Common myeloid progenitor, CD34-positive (primary cell): ENCODE measurements around the gene DGKG.
A peak's percentile ranks its signal among the peaks of the same experiment; 100 is the strongest.

Experiments used
- CTCF ChIA-PET: fragments of 350-600 bp; sonication (Branson Sonifier 250); formaldehyde crosslinking; loops from one replicate; lab custom pipeline; 2021; ENCODE audit warnings: antibody characterized with exemption; lab: Charles Lee
- POLR2A ChIA-PET: fragments of 350-600 bp; sonication (Branson Sonifier 250); formaldehyde crosslinking; loops from one replicate; lab custom pipeline; 2021; ENCODE audit warnings: antibody characterized with exemption; lab: Charles Lee
- DNase-seq, 3 donors: peaks; one replicate each; pipeline versions ENCODE4 v3.0.0 to v3.0.0-alpha.2; 2013
- H3K27ac ChIP-seq, 2 experiments: 1 replicate in 1 of 2; 2 replicates in 1 of 2; pipeline ENCODE4 v1.7.0; 2013; ENCODE audit warnings: inconsistent platforms in 2 of 2, low read length in 2 of 2, mild to moderate bottlenecking in 2 of 2, low read depth in 1 of 2, moderate library complexity in 1 of 2; ENCODE audit not compliant: severe bottlenecking in 2 of 2, insufficient read depth in 1 of 2, poor library complexity in 1 of 2
- H3K27me3 ChIP-seq, 5 experiments: replicated peaks in 2 of 5; 1 replicate in 3 of 5; 2 replicates in 2 of 5; pipeline versions ENCODE4 v1.6.1 to v1.7.0; 2013; ENCODE audit warnings: low read length in 4 of 5, mild to moderate bottlenecking in 2 of 5, moderate library complexity in 2 of 5, inconsistent platforms in 1 of 5; ENCODE audit not compliant: insufficient read depth in 5 of 5, control insufficient read depth in 4 of 5
- H3K36me3 ChIP-seq, 4 experiments: 1 replicate in 2 of 4; 2 replicates in 2 of 4; pipeline versions ENCODE4 v1.6.1 to v1.7.0; 2013; ENCODE audit warnings: low read length in 3 of 4, control low read depth in 1 of 4, mild to moderate bottlenecking in 1 of 4; ENCODE audit not compliant: control insufficient read depth in 4 of 4, insufficient read depth in 4 of 4
- H3K4me1 ChIP-seq, 4 experiments: 1 replicate in 3 of 4; 2 replicates in 1 of 4; pipeline versions ENCODE4 v1.6.1 to v1.7.1; 2013; ENCODE audit warnings: low read length in 3 of 4, mild to moderate bottlenecking in 3 of 4, control low read depth in 1 of 4, inconsistent platforms in 1 of 4, moderate library complexity in 1 of 4; ENCODE audit not compliant: control insufficient read depth in 4 of 4, insufficient read depth in 4 of 4; ENCODE audit errors: control extremely low read depth in 1 of 4
- H3K4me3 ChIP-seq, 7 experiments: 1 replicate in 4 of 7; 2 replicates in 3 of 7; pipeline versions ENCODE4 v1.5.1 to v1.7.0; 2013; ENCODE audit warnings: mild to moderate bottlenecking in 7 of 7, low read length in 6 of 7, moderate library complexity in 6 of 7, inconsistent platforms in 2 of 7, low read depth in 2 of 7, control low read depth in 1 of 7; ENCODE audit not compliant: insufficient read depth in 4 of 7, control insufficient read depth in 1 of 7; ENCODE audit errors: extremely low read depth in 1 of 7
- H3K9me3 ChIP-seq, 5 experiments: 1 replicate in 4 of 5; 2 replicates in 1 of 5; pipeline versions ENCODE4 v1.6.1 to v1.7.1; 2013; ENCODE audit warnings: low read length in 4 of 5, mild to moderate bottlenecking in 2 of 5, inconsistent platforms in 1 of 5, low read depth in 1 of 5, moderate library complexity in 1 of 5; ENCODE audit not compliant: control insufficient read depth in 4 of 5, insufficient read depth in 2 of 5; ENCODE audit errors: control extremely low read depth in 1 of 5
- WGBS: methylation state at CpG from one replicate; pipeline ENCODE4 v1.1.5; 2013; ENCODE audit not compliant: insufficient coverage; 5-methylcytosine and 5-hydroxymethylcytosine counted together

Gene DGKG

GRCh38 chr3:186218421-186218820 is 143.6 kb downstream of the DGKG start:
- Histone ChIP-seq H3K36me3 (no peaks in the 10 kb centered on the region), H3K4me1 (peaks cover 0 to 5% (median 0%) of the 10 kb centered on the region in 4 experiments), H3K9me3 (no peaks in the 10 kb centered on the region), H3K27me3 (peaks cover 0 to 3% (median 0%) of the 10 kb centered on the region in 5 experiments), H3K27ac (no peak overlapping the region), H3K4me3 (no peak overlapping the region)
- ChIA-PET POLR2A (no interaction called here), CTCF (interaction anchor here (1.2 to 2.0 kb wide), 3 partner anchors 9 to 235 kb away, joined by 3 to 10 read pairs (median 6); no protein-coding TSS in a partner anchor)
- no peak for DNase-seq
- WGBS = 95% methylated on average over 3 of the region's 8 CpGs

GRCh38 chr3:186217820-186218164 is 144.2 kb downstream of the DGKG start:
- ChIA-PET CTCF (interaction anchor here (1.2 kb wide), 2 partner anchors 11 to 235 kb away, joined by 3 to 6 read pairs; no protein-coding TSS in a partner anchor), POLR2A (no interaction called here)
- Histone ChIP-seq H3K4me3 (no peak overlapping the region), H3K27me3 (peaks cover 0 to 3% (median 0%) of the 10 kb centered on the region in 5 experiments), H3K9me3 (no peaks in the 10 kb centered on the region), H3K4me1 (peaks cover 0 to 5% (median 0%) of the 10 kb centered on the region in 4 experiments), H3K27ac (no peak overlapping the region), H3K36me3 (no peaks in the 10 kb centered on the region)
- 100% methylated on average over 1 of the region's 1 CpG for WGBS
- DNase-seq = peak in 2 of 3 donors; percentile 50 to 66

- no peak for DNase-seq
- H3K4me3 ChIP-seq = no peak overlapping the region
- no peaks in the 10 kb centered on the region for H3K36me3 ChIP-seq
- H3K9me3 ChIP-seq = no peaks in the 10 kb centered on the region
- ChIA-PET POLR2A (no interaction called here), CTCF (interaction anchor here (1.2 kb wide), 1 partner anchor 234 kb away, joined by 3 read pairs; no protein-coding TSS in a partner anchor)
- H3K27me3 ChIP-seq = peaks cover 0 to 2% (median 0%) of the 10 kb centered on the region in 5 experiments
- 100% methylated on average over 3 of the region's 4 CpGs for WGBS
- no peak overlapping the region for H3K27ac ChIP-seq
- H3K4me1 ChIP-seq = peaks cover 0 to 5% (median 0%) of the 10 kb centered on the region in 4 experiments
Observed at GRCh38 chr3:186216900-186217819, 144.9 kb downstream of the DGKG start.

- WGBS = no CpG with 5 or more reads among the region's 2 CpGs
- POLR2A ChIA-PET = interaction anchor here (1.4 kb wide), 1 partner anchor 17 kb away, joined by 3 read pairs; no protein-coding TSS in a partner anchor
- no peaks in the 10 kb centered on the region for H3K36me3 ChIP-seq
- CTCF ChIA-PET = interaction anchor here (1.1 kb wide), 1 partner anchor 17 kb away, joined by 3 read pairs; no protein-coding TSS in a partner anchor
- H3K4me3 ChIP-seq = no peak overlapping the region
- no peaks in the 10 kb centered on the region for H3K27me3 ChIP-seq
- DNase-seq = no peak
- no peak overlapping the region for H3K27ac ChIP-seq
- peaks cover 0 to 24% (median 15%) of the 10 kb centered on the region in 4 experiments for H3K4me1 ChIP-seq
- no peaks in the 10 kb centered on the region for H3K9me3 ChIP-seq
Observed at GRCh38 chr3:186214670-186215069, 147.4 kb downstream of the DGKG start.

- 95% methylated on average over 2 of the region's 4 CpGs for WGBS
- H3K36me3 ChIP-seq = no peaks in the 10 kb centered on the region
- no peak for DNase-seq
- H3K9me3 ChIP-seq = no peaks in the 10 kb centered on the region
- no peak overlapping the region for H3K4me3 ChIP-seq
- H3K4me1 ChIP-seq = peaks cover 0 to 32% (median 19%) of the 10 kb centered on the region in 4 experiments
- ChIA-PET CTCF (interaction anchor here (1.1 kb wide), 1 partner anchor 18 kb away, joined by 3 read pairs; no protein-coding TSS in a partner anchor), POLR2A (interaction anchor here (1.4 kb wide), 1 partner anchor 17 kb away, joined by 3 read pairs; no protein-coding TSS in a partner anchor)
- H3K27ac ChIP-seq = no peak overlapping the region
- no peaks in the 10 kb centered on the region for H3K27me3 ChIP-seq
Observed at GRCh38 chr3:186213946-186214345, 148.1 kb downstream of the DGKG start.

- no peak overlapping the region for H3K27ac ChIP-seq
- no peak overlapping the region for H3K4me3 ChIP-seq
- H3K9me3 ChIP-seq = no peaks in the 10 kb centered on the region
- ChIA-PET POLR2A (no interaction called here), CTCF (interaction anchor here (0.6 kb wide), 1 partner anchor 11 kb away, joined by 3 read pairs; no protein-coding TSS in a partner anchor)
- 100% methylated on average over 1 of the region's 3 CpGs for WGBS
- H3K27me3 ChIP-seq = no peaks in the 10 kb centered on the region
- no peaks in the 10 kb centered on the region for H3K36me3 ChIP-seq
- H3K4me1 ChIP-seq = peaks cover 0 to 36% (median 22%) of the 10 kb centered on the region in 4 experiments
- no peak for DNase-seq
Observed at GRCh38 chr3:186212611-186213010, 149.4 kb downstream of the DGKG start.
